HepG2 (cell line): Measurements from ENCODE around the gene RABEP2. TPM values are rescaled to one million over a fixed set of nuclear protein-coding genes. Genes with fewer than 3 reads are reported as not detected.

Experiments
- EP300 ChIP-seq, 3 experiments: sonication (generic) in 1 of 3; formaldehyde crosslinking in 1 of 3; IDR thresholded peaks; 2 replicates each; pipeline versions ENCODE4 v1.5.1 to v1.6.1; 2011 to 2020; ENCODE audit warnings: low read depth in 2 of 3, low read length in 2 of 3, borderline replicate concordance in 1 of 3, improper control_type of control experiment in 1 of 3, mild to moderate bottlenecking in 1 of 3, missing genetic modification reagents in 1 of 3, moderate library complexity in 1 of 3
- FOSL1 ChIP-seq: sonication (generic); formaldehyde crosslinking; IDR thresholded peaks from 2 replicates; pipeline ENCODE4 v1.9.0; 2021; ENCODE audit warnings: missing genetic modification reagents, borderline replicate concordance
- HMG20A ChIP-seq: IDR thresholded peaks from 2 replicates; pipeline ENCODE4 v1.6.1; 2016; ENCODE audit warnings: borderline replicate concordance
- IKZF1 ChIP-seq: fragments of 450-650 bp; IDR thresholded peaks from 2 replicates; pipeline ENCODE4 v1.7.1; 2016
- MLLT10 ChIP-seq: sonication (generic); formaldehyde crosslinking; IDR thresholded peaks from 2 replicates; pipeline ENCODE4 v1.4.0; 2020; ENCODE audit warnings: missing genetic modification reagents
- NFIB ChIP-seq: sonication (generic); formaldehyde crosslinking; IDR thresholded peaks from 2 replicates; pipeline ENCODE4 v1.9.0; 2021; ENCODE audit warnings: missing genetic modification reagents, mild to moderate bottlenecking, borderline replicate concordance
- NRL ChIP-seq: sonication (generic); formaldehyde crosslinking; IDR thresholded peaks from 2 replicates; pipeline ENCODE4 v1.5.0; 2020; ENCODE audit warnings: missing genetic modification reagents, mild to moderate bottlenecking, moderate library complexity, borderline replicate concordance
- PHF21A ChIP-seq: sonication (generic); formaldehyde crosslinking; IDR thresholded peaks from 2 replicates; pipeline ENCODE4 v1.5.0; 2020; ENCODE audit warnings: mild to moderate bottlenecking, missing genetic modification reagents
- RFX1 ChIP-seq: fragments of 450-650 bp; IDR thresholded peaks from 2 replicates; pipeline ENCODE4 v1.6.1; 2017
- ZFP62 ChIP-seq: sonication (generic); formaldehyde crosslinking; IDR thresholded peaks from 2 replicates; pipeline ENCODE4 v1.4.0; 2020; ENCODE audit warnings: missing genetic modification reagents
- ZNF235 ChIP-seq: sonication (generic); formaldehyde crosslinking; IDR thresholded peaks from 2 replicates; pipeline ENCODE4 v1.8.1; 2023; ENCODE audit warnings: mild to moderate bottlenecking, missing genetic modification reagents, borderline replicate concordance
- ZNF3 ChIP-seq: IDR thresholded peaks from 2 replicates; pipeline ENCODE4 v1.7.0; 2017; ENCODE audit warnings: inconsistent platforms
- ZNF441 ChIP-seq: sonication (generic); formaldehyde crosslinking; IDR thresholded peaks from 2 replicates; pipeline ENCODE4 v1.7.0; 2021; ENCODE audit warnings: missing genetic modification reagents, borderline replicate concordance
- ZNF672 ChIP-seq: sonication (generic); formaldehyde crosslinking; IDR thresholded peaks from 2 replicates; pipeline ENCODE4 v1.8.1; 2022; ENCODE audit warnings: missing genetic modification reagents
- polyA plus RNA-seq, 8 experiments: library from polyadenylated mRNA; depleted of rRNA in 3 of 8; stranded (reverse) in 7 of 8; unstranded in 1 of 8; fragments of >200 nt; fragmentation: Illumina TruSeq in 4 of 8; extraction: Trizol in 4 of 8; gene quantifications; 2 replicates each; pipeline versions ENCODE4 v1.2.1 to v1.2.3, GENCODE V29; 2011 to 2016; ENCODE audit warnings: low read depth in 4 of 8, missing spikeins in 1 of 8, mixed read lengths in 1 of 8; ENCODE audit not compliant: insufficient read depth in 1 of 8
- total RNA-seq, 5 experiments: library from RNA; depleted of rRNA; stranded (reverse); fragments of >200 nt; fragmentation: Illumina TruSeq; extraction: Trizol; gene quantifications; 2 replicates each; pipeline ENCODE4 v1.2.3, GENCODE V29; 2016; ENCODE audit warnings: low read depth in 1 of 5
- TF ChIP-seq, protein P1 (sequence below): sonication (generic); formaldehyde crosslinking; IDR thresholded peaks from 2 replicates; pipeline ENCODE4 v1.4.0; 2020; ENCODE audit warnings: missing genetic modification reagents; ENCODE audit errors: not compliant biosample characterization
- TF ChIP-seq, protein P2 (sequence below): sonication (generic); formaldehyde crosslinking; IDR thresholded peaks from 2 replicates; pipeline ENCODE4 v1.5.0; 2020; ENCODE audit warnings: mild to moderate bottlenecking, missing genetic modification reagents
- TF ChIP-seq, protein P3 (sequence below), 2 experiments: fragments of 450-650 bp in 1 of 2; sonication (generic) in 1 of 2; formaldehyde crosslinking; IDR thresholded peaks; 2 replicates each; pipeline versions ENCODE4 v1.5.0 to v1.8.0; 2020 to 2022; ENCODE audit warnings: mild to moderate bottlenecking in 1 of 2, missing genetic modification reagents in 1 of 2
- TF ChIP-seq, protein P4 (sequence below): sonication (generic); formaldehyde crosslinking; IDR thresholded peaks from 2 replicates; pipeline ENCODE4 v1.4.0; 2020; ENCODE audit warnings: missing genetic modification reagents
- TF ChIP-seq, protein P5 (sequence below): sonication (generic); formaldehyde crosslinking; IDR thresholded peaks from 2 replicates; pipeline ENCODE4 v1.4.0; 2020; ENCODE audit warnings: missing genetic modification reagents, mild to moderate bottlenecking, borderline replicate concordance
- TF ChIP-seq, protein P6 (sequence below): sonication (generic); formaldehyde crosslinking; IDR thresholded peaks from 2 replicates; pipeline ENCODE4 v1.4.0; 2020; ENCODE audit warnings: low read depth, mild to moderate bottlenecking, missing genetic modification reagents

The RABEP2 gene
- total and polyA plus RNA-seq, 2 of the 13 experiments (the other 11 are each of a cell fraction or from before 2014, with no cell fraction given): 10.8 to 18.4 TPM

DNA sequence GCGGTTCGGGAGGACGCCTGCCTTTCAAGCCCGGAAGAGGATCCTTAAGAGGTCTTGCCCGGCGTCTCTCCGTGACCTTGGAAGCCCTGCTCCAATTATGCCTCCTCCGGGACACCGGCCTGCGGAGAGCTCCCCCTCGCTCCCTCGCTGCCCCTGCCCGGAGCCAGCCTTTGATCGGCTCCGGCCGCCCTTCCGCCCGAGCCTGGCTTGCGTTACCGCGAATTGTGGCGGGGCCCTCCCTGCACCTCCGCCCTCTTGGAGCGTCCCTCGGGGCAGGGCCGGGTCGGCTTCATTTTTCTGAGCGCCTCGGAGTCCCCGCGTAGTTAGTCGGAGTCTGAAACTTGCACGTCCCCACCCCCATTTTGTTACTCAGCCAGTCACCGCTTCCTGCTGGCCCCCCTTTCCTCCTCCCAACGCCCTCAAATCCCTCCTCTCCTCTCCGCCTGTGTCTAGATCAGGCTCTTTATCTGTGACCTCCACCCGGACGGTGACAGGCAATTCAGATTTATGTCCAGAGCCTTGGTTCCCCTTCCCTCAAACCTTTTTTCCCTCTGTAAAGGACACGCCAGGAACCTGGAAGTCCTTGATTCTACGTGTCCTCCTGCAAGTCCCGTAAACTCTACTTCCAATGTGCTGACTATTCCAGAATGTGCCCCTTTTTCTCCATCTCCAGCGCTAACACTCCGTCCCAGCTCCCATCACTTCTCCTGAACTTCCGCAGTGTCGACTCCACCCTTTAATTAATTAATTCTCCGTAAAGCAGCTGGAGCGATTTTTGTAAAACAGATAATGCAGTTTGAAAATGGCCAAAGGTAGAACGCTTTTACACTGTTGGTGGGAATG lies 569 bp upstream of the RABEP2 start (continued):
- TF ChIP-seq PHF21A (CRISPR knock-in tag): peak; percentile 76
- TF ChIP-seq, protein P1, sequence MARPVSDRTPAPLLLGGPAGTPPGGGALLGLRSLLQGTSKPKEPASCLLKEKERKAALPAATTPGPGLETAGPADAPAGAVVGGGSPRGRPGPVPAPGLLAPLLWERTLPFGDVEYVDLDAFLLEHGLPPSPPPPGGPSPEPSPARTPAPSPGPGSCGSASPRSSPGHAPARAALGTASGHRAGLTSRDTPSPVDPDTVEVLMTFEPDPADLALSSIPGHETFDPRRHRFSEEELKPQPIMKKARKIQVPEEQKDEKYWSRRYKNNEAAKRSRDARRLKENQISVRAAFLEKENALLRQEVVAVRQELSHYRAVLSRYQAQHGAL (CRISPR knock-in tag): no peak
- TF ChIP-seq RFX1: no peak
- TF ChIP-seq EP300 (IDR thresholded peaks at IDR 0.05; ENCODE audit: low read depth in 2 of 2, low read length in 2 of 2): no peak
- TF ChIP-seq EP300 (CRISPR knock-in tag; IDR thresholded peaks at IDR 0.05; ENCODE audit: borderline replicate concordance): no peak
- TF ChIP-seq HMG20A (CRISPR knock-in tag): no peak
- TF ChIP-seq ZFP62 (CRISPR knock-in tag): no peak
- TF ChIP-seq, protein P2, sequence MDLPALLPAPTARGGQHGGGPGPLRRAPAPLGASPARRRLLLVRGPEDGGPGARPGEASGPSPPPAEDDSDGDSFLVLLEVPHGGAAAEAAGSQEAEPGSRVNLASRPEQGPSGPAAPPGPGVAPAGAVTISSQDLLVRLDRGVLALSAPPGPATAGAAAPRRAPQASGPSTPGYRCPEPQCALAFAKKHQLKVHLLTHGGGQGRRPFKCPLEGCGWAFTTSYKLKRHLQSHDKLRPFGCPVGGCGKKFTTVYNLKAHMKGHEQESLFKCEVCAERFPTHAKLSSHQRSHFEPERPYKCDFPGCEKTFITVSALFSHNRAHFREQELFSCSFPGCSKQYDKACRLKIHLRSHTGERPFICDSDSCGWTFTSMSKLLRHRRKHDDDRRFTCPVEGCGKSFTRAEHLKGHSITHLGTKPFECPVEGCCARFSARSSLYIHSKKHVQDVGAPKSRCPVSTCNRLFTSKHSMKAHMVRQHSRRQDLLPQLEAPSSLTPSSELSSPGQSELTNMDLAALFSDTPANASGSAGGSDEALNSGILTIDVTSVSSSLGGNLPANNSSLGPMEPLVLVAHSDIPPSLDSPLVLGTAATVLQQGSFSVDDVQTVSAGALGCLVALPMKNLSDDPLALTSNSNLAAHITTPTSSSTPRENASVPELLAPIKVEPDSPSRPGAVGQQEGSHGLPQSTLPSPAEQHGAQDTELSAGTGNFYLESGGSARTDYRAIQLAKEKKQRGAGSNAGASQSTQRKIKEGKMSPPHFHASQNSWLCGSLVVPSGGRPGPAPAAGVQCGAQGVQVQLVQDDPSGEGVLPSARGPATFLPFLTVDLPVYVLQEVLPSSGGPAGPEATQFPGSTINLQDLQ (CRISPR knock-in tag): 0 out of 2 replicates have a peak, but pooled peaks have one; percentile 63
- no peak for TF ChIP-seq ZNF3 (CRISPR knock-in tag)
- TF ChIP-seq, protein P3, sequence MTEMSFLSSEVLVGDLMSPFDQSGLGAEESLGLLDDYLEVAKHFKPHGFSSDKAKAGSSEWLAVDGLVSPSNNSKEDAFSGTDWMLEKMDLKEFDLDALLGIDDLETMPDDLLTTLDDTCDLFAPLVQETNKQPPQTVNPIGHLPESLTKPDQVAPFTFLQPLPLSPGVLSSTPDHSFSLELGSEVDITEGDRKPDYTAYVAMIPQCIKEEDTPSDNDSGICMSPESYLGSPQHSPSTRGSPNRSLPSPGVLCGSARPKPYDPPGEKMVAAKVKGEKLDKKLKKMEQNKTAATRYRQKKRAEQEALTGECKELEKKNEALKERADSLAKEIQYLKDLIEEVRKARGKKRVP (CRISPR knock-in tag; IDR thresholded peaks at IDR 0.05): no peak
- TF ChIP-seq, protein P4, sequence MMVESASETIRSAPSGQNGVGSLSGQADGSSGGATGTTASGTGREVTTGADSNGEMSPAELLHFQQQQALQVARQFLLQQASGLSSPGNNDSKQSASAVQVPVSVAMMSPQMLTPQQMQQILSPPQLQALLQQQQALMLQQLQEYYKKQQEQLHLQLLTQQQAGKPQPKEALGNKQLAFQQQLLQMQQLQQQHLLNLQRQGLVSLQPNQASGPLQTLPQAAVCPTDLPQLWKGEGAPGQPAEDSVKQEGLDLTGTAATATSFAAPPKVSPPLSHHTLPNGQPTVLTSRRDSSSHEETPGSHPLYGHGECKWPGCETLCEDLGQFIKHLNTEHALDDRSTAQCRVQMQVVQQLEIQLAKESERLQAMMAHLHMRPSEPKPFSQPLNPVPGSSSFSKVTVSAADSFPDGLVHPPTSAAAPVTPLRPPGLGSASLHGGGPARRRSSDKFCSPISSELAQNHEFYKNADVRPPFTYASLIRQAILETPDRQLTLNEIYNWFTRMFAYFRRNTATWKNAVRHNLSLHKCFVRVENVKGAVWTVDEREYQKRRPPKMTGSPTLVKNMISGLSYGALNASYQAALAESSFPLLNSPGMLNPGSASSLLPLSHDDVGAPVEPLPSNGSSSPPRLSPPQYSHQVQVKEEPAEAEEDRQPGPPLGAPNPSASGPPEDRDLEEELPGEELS (CRISPR knock-in tag): peak; percentile 49; the same call in 1 of the 2 replicates
- TF ChIP-seq NRL (CRISPR knock-in tag): peak; percentile 93
- peak; percentile 65 for TF ChIP-seq ZNF441 (CRISPR knock-in tag)
- TF ChIP-seq MLLT10 (CRISPR knock-in tag): no peak
- TF ChIP-seq ZNF672: no peak
- TF ChIP-seq FOSL1 (CRISPR knock-in tag): no peak
- TF ChIP-seq NFIB (CRISPR knock-in tag): no peak
- TF ChIP-seq IKZF1: no peak
- no peak for TF ChIP-seq ZNF235 (CRISPR knock-in tag)
- TF ChIP-seq, protein P5, sequence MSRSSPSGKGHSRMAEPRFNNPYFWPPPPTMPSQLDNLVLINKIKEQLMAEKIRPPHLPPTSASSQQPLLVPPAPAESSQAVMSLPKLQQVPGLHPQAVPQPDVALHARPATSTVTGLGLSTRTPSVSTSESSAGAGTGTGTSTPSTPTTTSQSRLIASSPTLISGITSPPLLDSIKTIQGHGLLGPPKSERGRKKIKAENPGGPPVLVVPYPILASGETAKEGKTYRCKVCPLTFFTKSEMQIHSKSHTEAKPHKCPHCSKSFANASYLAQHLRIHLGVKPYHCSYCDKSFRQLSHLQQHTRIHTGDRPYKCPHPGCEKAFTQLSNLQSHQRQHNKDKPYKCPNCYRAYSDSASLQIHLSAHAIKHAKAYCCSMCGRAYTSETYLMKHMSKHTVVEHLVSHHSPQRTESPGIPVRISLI: peak; percentile 21; the same call in 1 of the 2 replicates
- TF ChIP-seq, protein P6, sequence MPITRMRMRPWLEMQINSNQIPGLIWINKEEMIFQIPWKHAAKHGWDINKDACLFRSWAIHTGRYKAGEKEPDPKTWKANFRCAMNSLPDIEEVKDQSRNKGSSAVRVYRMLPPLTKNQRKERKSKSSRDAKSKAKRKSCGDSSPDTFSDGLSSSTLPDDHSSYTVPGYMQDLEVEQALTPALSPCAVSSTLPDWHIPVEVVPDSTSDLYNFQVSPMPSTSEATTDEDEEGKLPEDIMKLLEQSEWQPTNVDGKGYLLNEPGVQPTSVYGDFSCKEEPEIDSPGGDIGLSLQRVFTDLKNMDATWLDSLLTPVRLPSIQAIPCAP (CRISPR knock-in tag): no peak
